ENCODE data around the gene BCAR1.

DNA sequence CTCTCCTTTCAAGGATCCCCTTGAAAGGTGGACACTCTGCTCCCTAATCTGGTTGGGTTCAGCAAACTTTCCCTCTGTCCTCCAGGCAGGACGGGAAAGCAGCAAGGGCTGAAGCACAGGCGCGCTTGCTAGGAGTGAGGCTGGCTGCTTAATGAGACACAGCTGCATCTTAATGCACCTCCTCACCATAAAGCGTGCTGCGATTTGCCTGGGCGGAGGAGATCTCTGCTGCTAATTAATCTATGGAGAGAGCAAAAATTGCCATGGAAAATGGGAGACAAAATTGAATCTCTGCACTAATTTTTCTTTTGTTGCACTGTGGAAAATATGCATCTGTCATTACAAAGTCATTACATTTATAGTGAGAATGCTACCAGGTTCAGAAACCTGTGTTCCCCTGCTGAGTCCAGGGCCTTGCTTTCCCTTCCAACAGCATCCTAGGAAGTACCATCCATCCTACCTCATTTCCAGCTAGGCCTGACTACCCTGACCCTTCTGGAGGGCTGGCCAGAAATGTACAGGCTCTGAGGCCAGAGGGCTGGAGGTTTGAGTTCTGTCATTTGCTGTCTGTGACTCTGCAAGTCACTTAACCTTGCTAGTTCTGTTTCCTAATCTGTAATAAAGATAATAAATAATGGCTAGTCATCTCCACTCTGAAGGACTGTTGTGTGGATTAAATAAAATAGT lies 43.5 kb upstream of the BCAR1 start:
- TF ChIP-seq, protein P1, sequence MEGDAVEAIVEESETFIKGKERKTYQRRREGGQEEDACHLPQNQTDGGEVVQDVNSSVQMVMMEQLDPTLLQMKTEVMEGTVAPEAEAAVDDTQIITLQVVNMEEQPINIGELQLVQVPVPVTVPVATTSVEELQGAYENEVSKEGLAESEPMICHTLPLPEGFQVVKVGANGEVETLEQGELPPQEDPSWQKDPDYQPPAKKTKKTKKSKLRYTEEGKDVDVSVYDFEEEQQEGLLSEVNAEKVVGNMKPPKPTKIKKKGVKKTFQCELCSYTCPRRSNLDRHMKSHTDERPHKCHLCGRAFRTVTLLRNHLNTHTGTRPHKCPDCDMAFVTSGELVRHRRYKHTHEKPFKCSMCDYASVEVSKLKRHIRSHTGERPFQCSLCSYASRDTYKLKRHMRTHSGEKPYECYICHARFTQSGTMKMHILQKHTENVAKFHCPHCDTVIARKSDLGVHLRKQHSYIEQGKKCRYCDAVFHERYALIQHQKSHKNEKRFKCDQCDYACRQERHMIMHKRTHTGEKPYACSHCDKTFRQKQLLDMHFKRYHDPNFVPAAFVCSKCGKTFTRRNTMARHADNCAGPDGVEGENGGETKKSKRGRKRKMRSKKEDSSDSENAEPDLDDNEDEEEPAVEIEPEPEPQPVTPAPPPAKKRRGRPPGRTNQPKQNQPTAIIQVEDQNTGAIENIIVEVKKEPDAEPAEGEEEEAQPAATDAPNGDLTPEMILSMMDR (IDR thresholded peaks at IDR 0.05) = no peak
- no peak for TF ChIP-seq POLR2A (IDR thresholded peaks at IDR 0.05)
